NB4 (cell line): ENCODE measurements around the gene LZTFL1.

Experiments
- DNase-seq: peaks from one replicate; pipeline ENCODE4 v3.0.0; 2010; ENCODE audit warnings: low read depth
- H3K4me3 ChIP-seq: one replicate; pipeline ENCODE4 v1.5.1; 2011; ENCODE audit warnings: mild to moderate bottlenecking, low read depth, low read length, moderate library complexity
- MAX ChIP-seq: IDR thresholded peaks from 2 replicates; pipeline ENCODE4 v1.6.1; 2011; ENCODE audit warnings: low read depth, low read length
- MYC ChIP-seq: IDR thresholded peaks from 2 replicates; pipeline ENCODE4 v1.6.1; 2011; ENCODE audit warnings: low read depth, low read length
- POLR2A ChIP-seq: IDR thresholded peaks from 2 replicates; pipeline ENCODE4 v1.6.1; 2011; ENCODE audit warnings: mild to moderate bottlenecking; ENCODE audit not compliant: insufficient read length; ENCODE audit errors: extremely low read depth
- TF ChIP-seq, protein P1 (sequence below): IDR thresholded peaks from one replicate; pipeline ENCODE4 v1.5.1; 2012; ENCODE audit warnings: low read depth, low read length

The LZTFL1 gene

DNA sequence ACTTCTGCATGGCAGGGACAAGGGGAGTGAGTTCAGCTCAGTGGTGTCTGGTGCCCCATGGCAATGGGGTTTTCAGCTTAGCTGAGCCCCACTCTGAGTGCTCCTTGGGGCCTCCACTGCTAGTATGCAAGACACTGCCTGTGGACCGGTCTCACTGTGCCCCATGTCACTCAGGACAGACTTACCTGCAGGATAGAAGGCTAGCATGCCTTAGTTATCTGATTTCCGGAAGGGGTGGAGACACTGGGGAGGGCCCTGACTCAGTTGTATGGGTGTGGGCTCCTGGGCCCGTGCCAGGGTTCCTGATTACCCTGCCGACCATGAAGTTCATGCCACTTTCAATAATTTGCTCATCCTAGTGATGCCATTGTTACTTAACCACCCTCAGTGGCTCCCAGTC lies 41.3 kb downstream of the LZTFL1 start:
- no peak overlapping the region for H3K4me3 ChIP-seq
- no peak for TF ChIP-seq MYC
- no peak for DNase-seq

- no peak overlapping the region for H3K4me3 ChIP-seq
- no peak for TF ChIP-seq MYC
- no peak for TF ChIP-seq MAX
- TF ChIP-seq, protein P1, sequence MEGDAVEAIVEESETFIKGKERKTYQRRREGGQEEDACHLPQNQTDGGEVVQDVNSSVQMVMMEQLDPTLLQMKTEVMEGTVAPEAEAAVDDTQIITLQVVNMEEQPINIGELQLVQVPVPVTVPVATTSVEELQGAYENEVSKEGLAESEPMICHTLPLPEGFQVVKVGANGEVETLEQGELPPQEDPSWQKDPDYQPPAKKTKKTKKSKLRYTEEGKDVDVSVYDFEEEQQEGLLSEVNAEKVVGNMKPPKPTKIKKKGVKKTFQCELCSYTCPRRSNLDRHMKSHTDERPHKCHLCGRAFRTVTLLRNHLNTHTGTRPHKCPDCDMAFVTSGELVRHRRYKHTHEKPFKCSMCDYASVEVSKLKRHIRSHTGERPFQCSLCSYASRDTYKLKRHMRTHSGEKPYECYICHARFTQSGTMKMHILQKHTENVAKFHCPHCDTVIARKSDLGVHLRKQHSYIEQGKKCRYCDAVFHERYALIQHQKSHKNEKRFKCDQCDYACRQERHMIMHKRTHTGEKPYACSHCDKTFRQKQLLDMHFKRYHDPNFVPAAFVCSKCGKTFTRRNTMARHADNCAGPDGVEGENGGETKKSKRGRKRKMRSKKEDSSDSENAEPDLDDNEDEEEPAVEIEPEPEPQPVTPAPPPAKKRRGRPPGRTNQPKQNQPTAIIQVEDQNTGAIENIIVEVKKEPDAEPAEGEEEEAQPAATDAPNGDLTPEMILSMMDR, result no peak
- no peak for TF ChIP-seq POLR2A
Measured at GRCh38 chr3:45799586-45799985, 42.3 kb downstream of the LZTFL1 start.

GRCh38 chr3:45798034-45798433 lies 43.9 kb downstream of the LZTFL1 start:
- H3K4me3 ChIP-seq, result no peak overlapping the region
- DNase-seq, result no peak
- TF ChIP-seq POLR2A, result no peak

More at GRCh38 chr3:45799586-45799985, 42.3 kb downstream of the LZTFL1 start:
- no peak for DNase-seq

GRCh38 chr3:45796902-45797637 lies 44.8 kb downstream of the LZTFL1 start:
- H3K4me3 ChIP-seq, result no peak overlapping the region
- TF ChIP-seq POLR2A (no peak), MYC (no peak), MAX (no peak)
- TF ChIP-seq, protein P1, result no peak

DNA sequence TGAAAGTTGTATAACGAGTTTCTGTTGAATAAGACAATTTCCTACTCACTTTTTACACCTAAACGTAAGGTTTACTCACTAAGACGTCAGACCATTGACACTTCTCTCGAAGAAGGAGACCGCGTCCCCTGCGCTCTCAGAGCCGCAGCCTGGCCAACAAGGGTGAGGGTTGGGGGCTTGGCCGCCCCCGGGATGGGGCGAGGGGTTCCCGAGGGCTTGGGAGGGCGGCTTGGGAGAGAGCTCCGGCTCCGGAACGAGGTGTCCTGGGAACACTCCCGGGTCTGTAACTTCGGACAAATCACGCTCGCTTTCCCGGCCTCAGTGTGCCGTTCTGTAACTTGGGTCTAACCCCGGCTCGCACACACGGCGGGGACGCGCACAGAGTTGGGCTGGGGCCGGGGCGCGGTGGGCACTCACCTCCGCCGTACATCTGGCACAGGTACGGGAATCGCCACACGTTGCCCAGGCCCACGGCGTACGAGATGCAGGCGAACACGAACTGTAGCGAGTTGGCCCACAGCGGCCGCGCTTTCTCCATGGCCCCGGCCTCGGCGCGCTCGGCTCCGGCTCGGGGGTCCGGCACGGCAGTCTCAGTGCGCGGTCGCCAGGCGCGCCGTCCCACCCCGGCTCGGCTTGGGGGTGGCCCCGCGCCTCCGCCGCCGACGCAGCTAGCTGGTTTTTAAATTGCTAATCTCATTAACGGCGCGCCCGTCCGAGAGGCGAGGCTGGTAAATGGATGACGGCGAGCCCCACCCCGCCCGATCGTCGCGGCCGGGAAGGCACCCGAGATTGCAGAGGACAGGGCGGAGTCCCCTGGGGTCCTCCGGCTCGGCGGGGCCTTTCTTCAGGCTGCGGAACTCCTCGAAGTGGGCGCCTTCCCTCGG lies 45.8 kb downstream of the LZTFL1 start, which contains the start of gene SLC6A20:
SLC6A20 (minus strand) TSS at position 655 of the 884 bp plus-strand sequence; CDS start at position 538, 117 bp downstream.
- no peak within 1 kb of the TSS for H3K4me3 ChIP-seq
- no peak for DNase-seq
- TF ChIP-seq, protein P1, result no peak
- TF ChIP-seq MYC (no peak), POLR2A (no peak), MAX (no peak)

More at GRCh38 chr3:45796902-45797637, 44.8 kb downstream of the LZTFL1 start:
- DNase-seq, result no peak

GRCh38 chr3:45795509-45795881 lies 46.4 kb downstream of the LZTFL1 start:
- no peak overlapping the region for H3K4me3 ChIP-seq
- DNase-seq, result no peak
- no peak for TF ChIP-seq POLR2A
- TF ChIP-seq MAX, result no peak
- TF ChIP-seq MYC, result no peak
- TF ChIP-seq, protein P1, result no peak
